PC-9 (cell line): ENCODE results near the gene PTPN20. TPM values are rescaled to one million over a fixed set of nuclear protein-coding genes. Genes with fewer than 3 reads are reported as not detected.

Source experiments
- BruUV-seq: library from RNA; stranded (reverse); fragments of 400-500 nt; replicated peaks from 2 replicates; lab custom pipeline; 2021; lab: Mats Ljungman, UMichigan
- CTCF ChIA-PET: fragments of 300-600 bp; sonication (Branson Sonifier 250); formaldehyde crosslinking; loops from one replicate; lab custom pipeline; 2022; ENCODE audit warnings: antibody characterized with exemption; lab: Charles Lee
- POLR2A ChIA-PET: fragments of 300-600 bp; sonication (Branson Sonifier 250); formaldehyde crosslinking; loops from one replicate; lab custom pipeline; 2022; ENCODE audit warnings: antibody characterized with exemption; ENCODE audit not compliant: unreplicated experiment; lab: Charles Lee
- DNase-seq, 2 experiments: peaks; one replicate each; pipeline versions ENCODE4 v3.0.0 to v3.0.0-alpha.2; 2015 to 2022; ENCODE audit warnings: mixed read lengths in 1 of 2
- H2AFZ ChIP-seq: fragments of 200-600 bp; sonication (generic); 2 replicates; pipeline ENCODE4 v1.8.1; 2017; ENCODE audit warnings: antibody characterized with exemption
- H3F3A ChIP-seq: fragments of 200-600 bp; sonication (generic); 2 replicates; pipeline ENCODE4 v1.8.1; 2017; ENCODE audit warnings: antibody characterized with exemption, mild to moderate bottlenecking, low read depth; ENCODE audit not compliant: insufficient read depth
- H3K27ac ChIP-seq: fragments of 200-600 bp; sonication (generic); 2 replicates; pipeline ENCODE4 v1.6.1; 2016; ENCODE audit warnings: mixed run types
- H3K27me3 ChIP-seq: fragments of 200-600 bp; sonication (generic); 2 replicates; pipeline ENCODE4 v1.6.1; 2016; ENCODE audit warnings: low read depth, mixed run types; ENCODE audit not compliant: insufficient read depth
- H3K36me3 ChIP-seq: fragments of 200-600 bp; sonication (generic); 2 replicates; pipeline ENCODE4 v1.6.1; 2016; ENCODE audit warnings: low read depth, mixed run types
- H3K4me1 ChIP-seq: fragments of 200-600 bp; sonication (generic); replicated peaks from 2 replicates; pipeline ENCODE4 v1.6.1; 2016; ENCODE audit warnings: mixed run types; ENCODE audit not compliant: insufficient read depth
- H3K4me2 ChIP-seq: fragments of 200-600 bp; sonication (generic); 2 replicates; pipeline ENCODE4 v1.6.1; 2017; ENCODE audit warnings: mixed run types
- H3K4me3 ChIP-seq: fragments of 200-600 bp; sonication (generic); 2 replicates; pipeline ENCODE4 v1.6.1; 2016; ENCODE audit warnings: mixed run types
- H3K79me2 ChIP-seq: fragments of 200-600 bp; sonication (generic); 2 replicates; pipeline ENCODE4 v1.6.1; 2017; ENCODE audit warnings: low read depth, mixed run types
- H3K9me2 ChIP-seq: fragments of 200-600 bp; sonication (generic); 2 replicates; pipeline ENCODE4 v1.8.1; 2017; ENCODE audit warnings: mild to moderate bottlenecking; ENCODE audit not compliant: insufficient read depth
- H3K9me3 ChIP-seq: fragments of 200-600 bp; sonication (generic); 2 replicates; pipeline ENCODE4 v1.8.1; 2016; ENCODE audit warnings: low read depth; ENCODE audit not compliant: insufficient read depth
- H4K20me1 ChIP-seq: fragments of 200-600 bp; sonication (generic); 2 replicates; pipeline ENCODE4 v1.8.1; 2017; ENCODE audit not compliant: insufficient read depth
- CTCF ChIP-seq: fragments of 200-600 bp; sonication (generic); conservative IDR thresholded peaks from 2 replicates; pipeline ENCODE4 v1.6.1; 2017; ENCODE audit warnings: mixed run types, antibody characterized with exemption, mild to moderate bottlenecking, moderate library complexity
- EZH2 ChIP-seq: fragments of 200-600 bp; sonication (generic); IDR thresholded peaks from 2 replicates; pipeline ENCODE4 v1.8.0; 2017; ENCODE audit warnings: antibody characterized with exemption, low read depth
- intact Hi-C: fragments of 100-400 bp; cut with micrococcal nuclease; formaldehyde crosslinking; loops from one replicate; pipeline ENCODE4 v1.10.0; 2022; ENCODE audit not compliant: unreplicated experiment
- total RNA-seq: library from RNA; stranded (reverse); gene quantifications from 2 replicates; pipeline ENCODE4 v1.2.3, GENCODE V29; 2021

The PTPN20 gene
- total RNA-seq, 1 experiment from 2014 or later: 19.1 TPM

GRCh38 chr10:47035171-47035818 is 124.1 kb downstream of the PTPN20 start:
- Histone ChIP-seq H4K20me1 (no peaks in the 10 kb centered on the region), H3K79me2 (no peaks in the 10 kb centered on the region), H3K36me3 (no peaks in the 10 kb centered on the region), H3K4me2 (no peak overlapping the region), H3F3A (no peaks in the 10 kb centered on the region), H3K9me2 (no peaks in the 10 kb centered on the region), H3K27ac (no peak overlapping the region), H2AFZ (no peak overlapping the region), H3K4me3 (no peak overlapping the region), H3K4me1 (no peaks in the 10 kb centered on the region), H3K27me3 (peaks cover 11% of the 10 kb centered on the region; the same call in 1 of the 2 replicates), H3K9me3 (no peaks in the 10 kb centered on the region)
- no peak for TF ChIP-seq CTCF
- no peak for TF ChIP-seq EZH2
- CTCF ChIA-PET: interaction anchor here (1.2 kb wide), 1 partner anchor 276 kb away, joined by 3 read pairs; no protein-coding TSS in a partner anchor
- BruUV-seq: no TSS peak
- POLR2A ChIA-PET: interaction anchor here (0.5 kb wide), 1 partner anchor 19 kb away, joined by 9 read pairs; no protein-coding TSS in a partner anchor
- intact Hi-C loops: no loop called here
- no peak for DNase-seq

DNA sequence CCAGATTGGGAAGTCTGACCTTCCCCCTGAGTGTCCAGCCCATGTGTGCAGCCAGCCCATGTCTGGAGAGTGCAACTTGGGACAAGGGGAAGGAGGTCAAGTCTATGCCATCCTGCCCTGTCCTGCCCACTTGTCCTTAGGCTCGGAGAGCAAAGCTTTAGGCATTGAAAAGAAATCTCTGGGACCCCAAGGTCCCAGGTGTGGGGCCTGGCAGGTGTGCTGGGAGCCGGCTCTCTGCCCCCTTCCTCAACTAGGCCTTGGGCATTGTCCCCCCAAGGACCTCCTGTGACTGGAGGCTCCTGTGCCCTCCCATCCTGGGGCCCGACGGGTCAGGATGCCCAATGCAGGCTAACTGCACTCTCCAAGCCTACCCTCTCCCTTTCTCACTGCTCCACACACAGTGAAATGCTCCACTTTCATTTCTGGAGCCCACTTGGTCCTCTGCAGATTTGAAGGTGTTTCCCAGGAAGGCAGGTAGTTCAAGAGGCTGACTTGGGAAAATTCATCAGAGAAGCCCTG is 124.7 kb downstream of the PTPN20 start:
- no peak overlapping the region for H2AFZ ChIP-seq
- no peaks in the 10 kb centered on the region for H4K20me1 ChIP-seq
- ChIA-PET POLR2A (interaction anchor here (0.5 kb wide), 1 partner anchor 20 kb away, joined by 9 read pairs; no protein-coding TSS in a partner anchor), CTCF (interaction anchor here (0.6 kb wide), 1 partner anchor 16 kb away, joined by 4 read pairs; no protein-coding TSS in a partner anchor)
- H3K4me1 ChIP-seq: no peaks in the 10 kb centered on the region
- intact Hi-C loops: no loop called here
- H3K9me2 ChIP-seq: no peaks in the 10 kb centered on the region
- peaks cover 11% of the 10 kb centered on the region; the same call in 1 of the 2 replicates for H3K27me3 ChIP-seq
- H3F3A ChIP-seq: no peaks in the 10 kb centered on the region
- no peak overlapping the region for H3K4me3 ChIP-seq
- no peak overlapping the region for H3K4me2 ChIP-seq
- H3K27ac ChIP-seq: no peak overlapping the region
- H3K79me2 ChIP-seq: no peaks in the 10 kb centered on the region
- BruUV-seq: no TSS peak
- H3K36me3 ChIP-seq: no peaks in the 10 kb centered on the region
- no peak for DNase-seq
- no peaks in the 10 kb centered on the region for H3K9me3 ChIP-seq
- TF ChIP-seq CTCF (no peak), EZH2 (no peak)

DNA sequence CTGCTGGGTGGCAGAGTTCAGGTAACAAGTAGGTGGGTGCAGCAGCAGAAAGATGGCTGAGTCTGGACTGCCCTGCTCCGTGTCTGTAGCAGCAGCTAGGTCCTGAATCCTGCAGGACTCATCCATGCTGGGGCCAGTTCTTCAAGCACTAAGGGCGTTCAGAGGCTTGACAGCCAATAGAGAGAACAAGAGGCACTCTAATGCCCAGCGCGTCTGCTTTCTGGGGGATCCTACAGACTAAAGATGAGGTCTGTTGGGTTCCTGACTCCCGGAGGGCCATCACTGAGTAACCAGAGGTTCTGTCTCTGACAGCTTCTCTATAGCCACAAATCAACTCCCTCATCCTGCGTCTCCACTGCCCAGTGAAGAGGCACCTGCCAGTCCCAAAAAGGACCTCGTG is 125.5 kb downstream of the PTPN20 start:
- ChIA-PET POLR2A (no interaction called here), CTCF (no interaction called here)
- no peaks in the 10 kb centered on the region for H3K9me2 ChIP-seq
- H3K27me3 ChIP-seq: peaks cover 11% of the 10 kb centered on the region; the same call in 1 of the 2 replicates
- H3K27ac ChIP-seq: no peak overlapping the region
- no peaks in the 10 kb centered on the region for H3K79me2 ChIP-seq
- H3F3A ChIP-seq: no peaks in the 10 kb centered on the region
- no peaks in the 10 kb centered on the region for H3K4me1 ChIP-seq
- H2AFZ ChIP-seq: no peak overlapping the region
- TF ChIP-seq EZH2 (no peak), CTCF (no peak)
- H4K20me1 ChIP-seq: no peaks in the 10 kb centered on the region
- intact Hi-C loops: no loop called here
- H3K36me3 ChIP-seq: no peaks in the 10 kb centered on the region
- H3K9me3 ChIP-seq: no peaks in the 10 kb centered on the region
- H3K4me3 ChIP-seq: no peak overlapping the region
- no peak overlapping the region for H3K4me2 ChIP-seq
- BruUV-seq: no TSS peak
- no peak for DNase-seq
